ENCODE results near the gene TGFA.
A peak's percentile ranks its signal among the peaks of the same experiment; 100 is the strongest.

TGFA gene

DNA sequence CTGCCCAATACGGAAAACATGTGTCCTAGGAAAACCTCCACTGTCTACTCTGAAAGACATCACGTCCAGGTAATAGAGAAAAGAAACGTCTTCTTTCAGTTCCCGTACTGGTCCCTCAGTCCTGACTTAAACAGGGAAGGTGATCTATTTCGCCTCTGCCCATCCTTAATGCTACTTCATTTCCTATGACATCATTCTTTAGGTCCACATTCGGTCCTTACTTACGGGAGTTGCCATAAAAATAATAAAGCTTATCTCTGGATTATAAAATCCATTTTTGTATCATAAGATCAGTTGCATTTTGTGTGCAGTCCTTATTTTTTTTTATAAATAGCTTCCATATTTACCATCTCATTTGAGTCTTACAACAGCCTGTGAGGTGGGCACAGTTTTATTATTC, 3.7 kb downstream of the TGFA start:
- ChIA-PET POLR2A (ENCODE audit: low non-redundant PET) (no interaction called here), CTCF (interaction anchor here (1.0 kb wide), 1 partner anchor 67 kb away, joined by 4 read pairs; no protein-coding TSS in a partner anchor)
- DNase-seq (ENCODE audit: low spot score) = no peak
- TF ChIP-seq, protein P1, sequence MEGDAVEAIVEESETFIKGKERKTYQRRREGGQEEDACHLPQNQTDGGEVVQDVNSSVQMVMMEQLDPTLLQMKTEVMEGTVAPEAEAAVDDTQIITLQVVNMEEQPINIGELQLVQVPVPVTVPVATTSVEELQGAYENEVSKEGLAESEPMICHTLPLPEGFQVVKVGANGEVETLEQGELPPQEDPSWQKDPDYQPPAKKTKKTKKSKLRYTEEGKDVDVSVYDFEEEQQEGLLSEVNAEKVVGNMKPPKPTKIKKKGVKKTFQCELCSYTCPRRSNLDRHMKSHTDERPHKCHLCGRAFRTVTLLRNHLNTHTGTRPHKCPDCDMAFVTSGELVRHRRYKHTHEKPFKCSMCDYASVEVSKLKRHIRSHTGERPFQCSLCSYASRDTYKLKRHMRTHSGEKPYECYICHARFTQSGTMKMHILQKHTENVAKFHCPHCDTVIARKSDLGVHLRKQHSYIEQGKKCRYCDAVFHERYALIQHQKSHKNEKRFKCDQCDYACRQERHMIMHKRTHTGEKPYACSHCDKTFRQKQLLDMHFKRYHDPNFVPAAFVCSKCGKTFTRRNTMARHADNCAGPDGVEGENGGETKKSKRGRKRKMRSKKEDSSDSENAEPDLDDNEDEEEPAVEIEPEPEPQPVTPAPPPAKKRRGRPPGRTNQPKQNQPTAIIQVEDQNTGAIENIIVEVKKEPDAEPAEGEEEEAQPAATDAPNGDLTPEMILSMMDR (conservative IDR thresholded peaks at IDR 0.05; ENCODE audit: low read depth) = no peak
- no peak overlapping the region for H3K27ac ChIP-seq

DNA sequence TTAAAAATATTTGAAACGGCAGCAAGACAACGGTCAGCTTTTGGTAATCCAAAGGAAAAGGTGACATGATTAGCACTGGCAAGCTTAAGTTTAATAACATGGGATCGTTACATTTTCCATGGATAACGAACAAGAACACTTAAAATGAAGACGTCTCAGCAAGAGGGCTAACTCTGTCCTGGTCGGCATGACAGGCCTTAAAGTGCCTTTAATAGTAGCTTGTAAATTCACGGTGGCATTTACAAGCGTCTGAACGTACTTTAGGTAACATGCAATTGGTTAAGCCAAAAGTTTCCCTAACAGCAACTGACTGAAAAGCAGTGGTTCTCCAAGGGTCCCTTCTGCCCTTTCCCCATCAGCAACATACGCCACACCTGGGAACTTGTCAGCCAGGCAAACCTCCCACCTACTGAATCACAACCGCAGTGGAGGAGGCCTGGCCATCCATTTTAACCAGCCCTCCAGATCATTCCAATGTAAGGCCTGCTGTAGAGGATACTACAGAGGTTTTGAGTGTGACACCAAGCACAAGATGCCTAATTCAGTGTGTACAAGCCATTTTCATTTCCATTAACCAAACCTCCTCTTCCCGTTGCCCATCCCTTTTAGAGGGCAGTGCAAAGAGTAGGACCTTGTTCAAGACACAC, 4.4 kb downstream of the TGFA start:
- TF ChIP-seq, protein P1 (conservative IDR thresholded peaks at IDR 0.05; ENCODE audit: low read depth) = no peak
- ChIA-PET POLR2A (ENCODE audit: low non-redundant PET) (no interaction called here), CTCF (no interaction called here)
- no peak for DNase-seq (ENCODE audit: low spot score)
- peak overlapping the region; percentile 35; the same call in 1 of the 2 replicates for H3K27ac ChIP-seq

DNA sequence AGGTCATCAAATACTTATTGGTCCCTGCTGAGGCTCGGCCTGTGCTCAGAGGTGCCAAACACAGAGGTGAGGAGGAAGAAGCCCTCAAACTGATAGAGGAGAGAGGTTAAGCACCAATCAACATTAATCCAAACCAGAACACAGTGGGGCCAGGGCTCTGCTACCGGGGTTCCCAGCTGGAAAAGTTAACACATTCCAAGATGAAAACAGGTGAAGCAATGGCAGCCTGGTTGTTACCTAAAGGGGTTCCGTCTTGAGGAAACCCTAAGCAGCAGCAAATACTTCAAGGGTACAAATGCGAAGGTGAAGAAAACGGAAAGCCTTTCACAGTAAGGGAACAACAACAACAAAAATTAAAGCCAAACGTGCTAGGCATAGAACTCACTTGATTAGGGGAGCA, 5.4 kb downstream of the TGFA start:
- TF ChIP-seq, protein P1 (conservative IDR thresholded peaks at IDR 0.05; ENCODE audit: low read depth) = no peak
- ChIA-PET POLR2A (ENCODE audit: low non-redundant PET) (no interaction called here), CTCF (no interaction called here)
- no peak for DNase-seq (ENCODE audit: low spot score)
- H3K27ac ChIP-seq = no peak overlapping the region

DNA sequence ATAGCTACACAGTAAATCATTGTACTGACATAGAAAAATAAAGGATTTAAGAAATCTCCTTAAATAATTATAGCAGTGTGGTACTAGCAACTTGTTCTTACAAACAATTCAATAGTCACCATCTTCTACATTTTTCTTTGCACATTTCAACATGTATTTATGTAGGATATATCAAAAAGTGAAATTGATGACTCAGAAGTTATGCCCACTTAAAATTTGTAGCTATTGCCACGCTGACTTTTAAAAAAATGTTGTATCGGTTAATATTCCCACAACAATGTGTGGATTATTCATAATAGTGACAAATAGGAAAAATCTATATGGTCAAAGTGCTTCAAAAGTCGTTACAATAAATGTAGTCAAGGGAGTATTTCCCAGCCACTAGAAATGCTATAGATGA, 6.7 kb downstream of the TGFA start:
- H3K27ac ChIP-seq = peak overlapping the region; percentile 41; the same call in 1 of the 2 replicates
- TF ChIP-seq, protein P1 (conservative IDR thresholded peaks at IDR 0.05; ENCODE audit: low read depth) = no peak
- ChIA-PET CTCF (interaction anchor here (1.1 kb wide), 1 partner anchor 71 kb away, joined by 5 read pairs; no protein-coding TSS in a partner anchor), POLR2A (ENCODE audit: low non-redundant PET) (no interaction called here)
- DNase-seq (ENCODE audit: low spot score) = no peak

DNA sequence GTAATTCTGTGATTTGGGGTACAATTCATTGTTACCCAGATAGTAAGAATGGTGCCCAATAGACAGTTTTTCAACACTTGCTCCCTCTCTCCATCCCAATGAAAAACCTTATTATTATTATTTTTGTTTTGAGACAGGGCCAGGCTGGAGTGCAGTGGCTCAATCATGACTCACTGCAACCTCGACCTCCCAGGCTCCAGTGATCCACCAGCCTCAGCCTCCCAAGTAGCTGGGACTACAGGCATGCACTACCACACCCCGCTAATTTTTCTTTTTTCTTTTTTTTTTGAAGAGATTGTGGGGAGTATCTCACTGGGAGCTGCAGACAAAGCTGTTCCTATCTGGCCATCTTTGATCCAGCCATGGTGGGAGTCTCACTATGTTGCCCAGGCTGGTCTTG, 7.2 kb downstream of the TGFA start:
- no peak for DNase-seq (ENCODE audit: low spot score)
- H3K27ac ChIP-seq = peak overlapping the region; percentile 41; the same call in 1 of the 2 replicates
- POLR2A ChIA-PET (ENCODE audit: low non-redundant PET) = no interaction called here
- TF ChIP-seq, protein P1 (conservative IDR thresholded peaks at IDR 0.05; ENCODE audit: low read depth) = no peak
- CTCF ChIA-PET = interaction anchor here (1.1 kb wide), 1 partner anchor 72 kb away, joined by 5 read pairs; no protein-coding TSS in a partner anchor

DNA sequence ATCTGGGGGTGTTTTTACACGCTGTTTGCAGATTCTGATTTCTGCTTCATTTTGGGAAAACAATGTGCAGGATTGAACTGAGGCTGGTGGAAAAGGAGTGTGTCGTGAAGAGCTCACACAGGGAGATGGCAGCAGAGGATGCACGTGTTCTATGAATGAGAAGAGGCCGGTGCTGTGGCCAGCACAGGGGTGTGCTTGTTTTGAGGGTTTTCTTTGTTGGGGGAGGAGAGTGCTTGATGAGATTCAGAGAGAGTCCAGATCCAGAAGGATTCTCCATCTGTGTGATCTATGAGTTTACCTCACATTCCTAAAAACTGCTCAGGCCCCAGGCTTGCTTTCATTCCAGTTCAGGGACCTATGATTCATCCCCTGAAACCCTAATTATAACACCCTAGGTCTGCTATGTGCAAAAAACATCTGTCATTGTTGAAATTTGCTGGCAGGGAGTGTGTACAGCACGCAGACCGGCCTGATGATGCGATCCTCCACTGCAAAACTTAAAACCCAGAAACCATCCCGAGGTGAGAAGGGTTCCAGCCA, 12.1 kb downstream of the TGFA start:
- ChIA-PET CTCF (interaction anchor here (0.7 to 1.7 kb wide), 3 partner anchors 25 to 76 kb away, joined by 3 to 8 read pairs (median 4); no protein-coding TSS in a partner anchor), POLR2A (ENCODE audit: low non-redundant PET) (no interaction called here)
- peak; percentile 87 for DNase-seq (ENCODE audit: low spot score)
- TF ChIP-seq, protein P1 (conservative IDR thresholded peaks at IDR 0.05; ENCODE audit: low read depth) = peak; percentile 23; the same call in 1 of the 2 replicates
- H3K27ac ChIP-seq = peak overlapping the region; percentile 92
